Activated T-helper 9 cell treated with anti-CD3 and anti-CD28 coated beads, Interleukin-2, amount 50 U/mL, for 16 hours (primary cell): ENCODE results near the gene MOB1B.

ENCODE experiments used
- DNase-seq: peaks from one replicate; pipeline ENCODE4 v3.0.0-alpha.2; 2020; ENCODE audit warnings: low read depth

The MOB1B gene

DNA sequence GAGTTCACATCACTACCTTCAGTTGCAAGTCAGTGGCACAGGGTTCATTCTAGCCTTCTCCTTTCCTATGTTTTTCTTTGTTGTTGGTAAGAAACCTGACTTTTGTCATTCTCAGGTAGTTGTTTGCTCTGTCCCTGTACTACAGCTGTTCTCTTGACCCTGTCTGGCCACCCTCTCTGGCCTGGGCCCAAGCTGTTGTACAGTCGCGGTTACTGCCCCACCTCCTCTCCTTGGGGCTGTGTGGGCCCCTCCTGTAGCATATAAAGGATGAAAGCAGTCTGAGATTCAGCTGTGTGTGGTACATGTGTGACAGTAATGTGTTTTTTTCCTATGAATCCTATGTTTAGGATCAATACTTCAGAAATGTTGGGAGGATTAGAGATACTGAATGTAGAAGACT is 12.5 kb downstream of the MOB1B start:
- no peak for DNase-seq

DNA sequence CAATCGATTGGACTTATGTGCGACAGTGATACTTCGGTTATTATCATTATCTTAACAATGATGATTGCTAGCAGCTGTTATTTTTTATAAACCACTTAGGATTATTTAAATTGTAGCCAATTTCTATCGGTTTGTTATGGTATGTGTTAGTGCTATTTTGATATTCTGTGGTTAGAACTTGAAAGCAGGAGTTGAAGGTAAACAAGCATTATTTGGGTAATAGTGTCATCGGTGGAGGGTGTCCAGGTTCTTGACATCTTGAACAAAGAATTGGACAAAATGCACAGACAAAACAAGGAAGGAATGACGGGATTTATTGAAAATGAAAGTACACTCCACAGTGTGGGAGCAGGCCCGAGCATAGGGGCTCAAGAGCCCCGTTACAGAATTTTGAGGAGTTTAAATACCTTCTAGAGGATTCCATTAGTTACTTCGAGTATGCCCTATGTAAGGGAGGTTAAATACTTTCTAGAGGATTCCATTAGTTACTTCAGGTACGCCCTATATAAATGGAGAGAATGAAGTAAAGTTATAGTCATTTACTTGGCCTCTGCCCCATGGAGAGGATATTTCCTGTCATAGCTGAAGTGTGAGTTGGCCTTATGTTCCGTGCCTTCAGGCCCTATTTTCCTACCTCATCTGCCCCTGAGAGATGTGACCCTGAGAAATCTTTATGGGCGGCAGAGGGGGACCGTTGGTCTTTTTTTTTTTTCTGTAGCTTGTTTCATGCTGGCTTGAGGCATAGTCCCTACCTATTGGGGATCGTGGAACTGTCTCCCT is 13.1 kb downstream of the MOB1B start:
- DNase-seq = no peak

DNA sequence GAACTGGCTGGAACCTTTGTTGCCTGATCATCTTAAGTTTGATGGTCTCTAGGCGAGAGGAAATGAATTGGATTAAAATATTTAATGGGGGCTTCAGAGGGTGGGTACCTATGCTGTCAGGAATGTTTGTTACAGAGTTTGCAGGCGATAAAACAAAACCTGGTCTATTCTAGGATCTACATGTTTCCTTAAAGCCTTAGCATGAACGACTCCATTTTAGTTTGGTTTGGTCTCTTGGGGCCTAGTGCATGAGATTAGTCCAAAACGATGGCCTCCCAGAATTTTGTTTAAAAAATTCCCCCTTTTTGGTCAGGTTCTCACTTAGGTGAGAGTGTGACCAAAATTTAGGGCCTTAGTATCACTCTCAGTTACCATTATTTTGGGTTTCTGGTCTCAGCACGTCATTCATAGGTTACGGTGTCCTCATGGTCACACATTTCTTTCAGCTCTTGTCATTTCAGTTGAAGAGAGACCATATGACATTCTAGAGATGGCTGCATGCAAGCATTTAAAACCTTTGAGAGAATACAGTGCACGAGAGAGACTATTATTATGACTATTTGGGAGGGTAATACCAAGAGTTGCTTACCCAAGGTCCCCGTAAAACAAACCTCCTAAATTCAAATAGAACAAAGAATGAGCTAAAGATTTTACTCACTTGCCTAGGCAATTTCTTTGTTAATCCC is 13.8 kb downstream of the MOB1B start:
- no peak for DNase-seq

DNA sequence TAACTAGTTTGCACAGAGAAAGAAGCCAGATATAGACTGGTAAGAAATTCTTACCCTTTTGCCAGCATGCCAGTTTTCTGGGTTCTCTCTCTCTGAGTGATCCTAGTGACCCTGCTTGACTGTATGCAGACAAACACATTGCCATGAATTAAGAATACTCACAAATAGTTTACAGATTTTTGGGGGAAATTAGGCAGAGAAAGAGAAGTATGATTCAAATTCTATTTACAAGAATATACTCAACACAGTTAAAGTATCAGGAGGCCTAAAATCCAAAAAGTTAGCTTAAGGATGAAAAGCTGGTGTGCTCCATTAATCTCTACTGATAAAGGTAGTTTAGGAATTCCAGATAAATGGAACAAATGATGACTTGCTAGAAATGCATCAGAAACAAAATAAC is 18.4 kb downstream of the MOB1B start:
- no peak for DNase-seq

DNA sequence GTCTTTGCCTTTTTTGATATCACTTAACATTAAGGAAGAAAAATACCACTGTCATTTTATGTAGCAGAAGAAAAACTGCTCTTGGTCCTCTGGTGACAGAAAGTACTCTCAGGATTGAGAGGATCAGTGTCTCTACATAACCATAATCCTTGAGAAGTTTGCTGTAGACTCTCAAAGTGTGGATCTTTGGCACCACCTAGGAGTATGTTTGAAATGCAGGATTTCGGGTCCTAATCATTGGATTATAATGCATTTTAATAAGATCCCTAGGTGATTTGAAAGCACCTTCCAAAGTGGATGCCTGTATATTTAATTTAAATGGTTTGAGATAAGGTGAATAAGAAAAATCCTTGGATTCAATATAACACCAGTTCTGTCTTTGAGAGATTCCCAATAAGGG is 23.2 kb downstream of the MOB1B start:
- no peak for DNase-seq

DNA sequence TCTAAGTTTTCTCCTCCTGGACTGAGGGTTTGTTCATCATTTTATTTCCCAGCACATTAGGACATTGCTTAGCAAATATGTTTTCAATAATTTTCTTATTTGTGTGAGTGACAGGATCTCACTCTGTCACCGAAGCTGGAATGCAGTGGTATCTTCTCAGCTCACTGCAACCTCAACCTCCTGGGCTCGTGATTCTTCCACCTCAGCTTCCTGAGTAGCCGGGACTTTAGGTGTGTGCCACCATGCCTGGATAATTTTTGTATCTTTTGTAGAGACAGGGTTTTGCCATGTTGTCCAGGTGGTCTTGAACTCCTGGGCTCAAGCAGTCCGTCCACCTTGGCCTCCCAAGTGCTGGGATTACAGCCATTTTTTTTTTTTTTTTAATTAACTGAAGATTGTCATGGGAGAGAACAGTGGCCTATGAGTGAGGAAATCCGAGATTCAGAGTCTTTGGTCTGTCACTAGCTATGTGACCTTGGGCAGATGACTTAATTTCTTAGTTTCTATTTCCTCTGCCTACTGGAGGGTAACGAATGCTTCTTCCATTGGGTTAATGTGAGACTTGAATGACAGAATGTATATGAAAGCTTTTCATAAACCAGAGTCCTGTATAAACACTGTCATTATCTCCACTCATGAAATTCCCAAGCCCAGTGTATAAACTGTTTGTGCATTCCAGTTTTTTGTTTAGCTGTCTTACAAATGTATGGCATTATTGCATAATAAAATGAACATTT is 23.9 kb downstream of the MOB1B start:
- no peak for DNase-seq

DNA sequence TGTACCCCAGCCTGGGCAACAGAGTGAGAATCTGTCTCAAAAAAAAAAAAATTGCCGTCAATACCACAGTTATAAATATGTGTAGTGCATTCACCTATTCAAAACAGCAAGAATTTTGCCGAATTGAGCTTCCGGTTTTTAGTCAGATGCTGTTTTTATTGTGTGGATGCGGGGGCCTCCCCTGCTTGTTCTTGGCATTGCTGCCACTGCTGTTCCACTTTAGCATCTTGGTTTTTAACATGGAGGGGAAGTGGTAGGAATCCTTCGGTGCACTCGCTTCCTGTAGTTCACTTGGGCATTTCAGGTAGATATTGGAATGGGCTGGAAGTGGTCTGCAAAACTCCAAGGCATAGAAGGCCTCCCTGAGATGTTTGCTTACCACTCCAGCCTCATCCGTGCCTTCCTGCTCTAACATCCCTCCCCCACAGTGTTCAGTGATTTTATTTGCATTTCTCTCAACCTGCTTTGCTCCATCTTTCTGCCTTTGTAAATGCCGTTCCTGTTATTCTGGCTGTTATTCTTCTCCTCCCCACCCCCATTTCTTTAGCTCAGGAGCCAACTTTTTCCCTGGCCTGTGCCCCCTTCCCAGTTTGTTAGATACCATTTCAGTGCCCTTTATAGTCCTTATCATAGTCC is 25.5 kb downstream of the MOB1B start:
- DNase-seq = no peak

DNA sequence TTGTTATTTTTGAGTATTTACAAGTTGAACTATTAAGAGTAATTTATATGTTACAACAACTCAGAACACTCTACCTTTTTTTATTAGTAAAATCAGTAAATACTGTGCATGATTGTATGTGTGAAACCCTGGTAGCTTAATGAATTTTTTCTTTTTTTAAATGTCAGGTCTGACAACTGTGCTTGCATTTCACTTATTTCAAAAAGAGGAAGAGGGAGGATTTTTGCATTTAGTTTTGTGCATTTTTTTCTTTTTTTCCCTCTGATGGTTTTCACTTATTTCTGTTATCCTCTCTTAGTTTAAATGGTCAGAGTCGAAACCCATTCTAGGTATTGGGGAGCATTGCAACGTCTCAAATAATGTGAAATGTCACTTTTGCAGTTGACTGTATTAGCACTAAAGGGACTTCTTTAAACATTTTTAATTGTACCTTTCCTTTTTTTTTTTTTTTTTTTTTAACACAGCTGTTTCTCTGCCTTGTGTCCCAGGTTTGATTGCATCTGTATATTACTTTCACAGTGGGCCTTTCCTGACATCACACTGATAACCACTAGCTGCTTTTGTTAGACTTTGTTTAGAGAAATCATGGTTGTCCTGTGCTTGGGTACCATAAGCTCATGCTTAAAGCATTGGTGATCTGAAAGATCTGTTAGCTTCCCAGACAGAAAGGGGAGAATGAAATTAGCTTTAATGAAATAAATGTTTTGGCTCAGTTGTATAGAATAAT is 28.5 kb downstream of the MOB1B start:
- DNase-seq = no peak

DNA sequence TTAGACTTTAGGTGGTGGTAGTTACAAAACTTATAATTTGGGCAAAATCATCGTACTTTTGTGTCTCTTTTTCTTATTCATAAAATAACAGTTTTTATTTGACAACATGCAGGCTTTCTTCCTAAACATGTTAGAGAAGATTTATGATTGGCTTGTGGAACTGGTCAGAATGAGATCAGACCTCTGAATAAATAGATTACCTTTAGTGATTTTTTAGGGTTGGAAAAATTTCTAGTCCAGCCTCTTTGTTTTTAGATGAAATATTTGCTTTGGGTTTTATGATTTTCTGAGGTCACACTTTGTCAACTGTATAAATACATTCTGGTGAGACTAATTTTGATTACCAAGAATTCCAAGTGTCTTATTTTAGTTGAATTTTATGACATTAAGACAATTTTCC is 29.2 kb downstream of the MOB1B start:
- DNase-seq = no peak

DNA sequence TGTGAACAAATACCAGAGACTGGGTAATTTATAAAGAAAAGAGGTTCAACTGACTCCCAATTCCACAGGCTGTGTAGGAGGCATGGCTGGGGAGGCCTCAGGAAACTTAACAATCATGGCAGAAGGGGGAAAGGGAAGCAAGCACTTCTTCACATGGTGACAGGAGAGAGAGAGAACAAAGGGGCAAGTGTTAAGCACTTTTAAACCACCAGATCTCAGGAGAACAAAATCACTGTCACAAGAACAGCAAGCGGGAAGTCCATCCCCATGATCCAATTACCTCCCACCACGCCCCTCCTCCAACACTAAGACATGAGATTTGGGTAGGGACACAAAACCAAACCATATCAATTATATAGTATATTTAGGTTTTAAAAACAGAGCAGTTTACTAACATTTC is 30.8 kb downstream of the MOB1B start:
- no peak for DNase-seq

DNA sequence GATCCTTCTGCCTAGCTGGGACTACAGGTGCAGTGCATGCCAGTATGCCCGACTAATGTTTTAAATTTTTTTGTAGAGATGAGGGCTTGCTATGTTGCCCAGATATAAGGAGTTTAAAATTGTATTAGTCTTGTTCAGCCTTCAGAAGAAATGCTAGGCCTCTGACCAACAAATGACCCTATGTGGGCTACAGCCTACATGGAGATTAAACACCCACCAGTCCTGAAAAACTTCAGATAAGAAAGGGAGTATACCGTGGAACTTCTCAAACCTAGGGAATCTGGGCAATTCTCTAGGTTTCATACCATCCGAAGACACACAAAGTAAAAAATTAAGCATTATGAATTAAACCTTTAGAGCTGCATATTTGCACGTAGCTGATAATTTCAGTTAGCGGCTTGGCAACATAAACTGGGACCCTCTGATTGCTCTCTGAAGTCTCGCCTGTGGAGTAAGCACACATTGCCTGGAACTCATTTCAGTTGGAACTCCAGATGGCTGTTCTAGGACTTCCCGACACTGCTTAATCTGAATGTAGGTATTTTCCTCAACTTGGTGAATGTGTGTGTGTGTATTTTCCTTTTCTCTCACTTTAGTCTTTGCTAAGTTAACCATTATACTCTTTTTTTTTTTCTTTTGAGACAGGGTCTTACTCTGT is 33.0 kb downstream of the MOB1B start:
- DNase-seq = no peak

DNA sequence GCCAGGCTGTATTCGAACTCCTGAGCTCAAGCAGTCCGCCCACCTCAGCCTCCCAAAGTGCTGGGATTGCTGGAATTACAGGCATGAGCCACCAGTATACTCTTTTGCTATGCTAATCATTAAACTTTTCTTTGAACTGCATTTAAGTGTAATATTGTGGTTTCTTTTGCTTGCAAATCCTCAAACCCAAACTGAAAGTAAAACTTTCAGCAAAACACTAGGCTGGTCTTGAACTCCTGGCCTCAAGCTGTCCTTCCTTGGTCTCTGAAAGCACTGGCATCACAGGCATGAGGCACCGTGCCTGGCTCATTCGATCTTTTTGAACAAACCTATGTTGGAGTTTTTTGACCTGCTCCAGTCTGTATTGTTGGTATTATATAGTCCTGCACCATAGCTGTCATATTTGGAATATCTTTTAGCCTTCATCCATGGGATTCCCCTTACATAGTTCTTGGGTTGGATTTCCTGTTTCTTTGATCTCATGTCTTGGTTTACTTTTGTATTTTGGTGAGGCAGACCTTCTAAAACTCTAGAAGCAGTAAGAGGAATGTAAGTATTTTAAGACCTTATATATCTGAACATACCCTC is 34.1 kb downstream of the MOB1B start:
- no peak for DNase-seq

DNA sequence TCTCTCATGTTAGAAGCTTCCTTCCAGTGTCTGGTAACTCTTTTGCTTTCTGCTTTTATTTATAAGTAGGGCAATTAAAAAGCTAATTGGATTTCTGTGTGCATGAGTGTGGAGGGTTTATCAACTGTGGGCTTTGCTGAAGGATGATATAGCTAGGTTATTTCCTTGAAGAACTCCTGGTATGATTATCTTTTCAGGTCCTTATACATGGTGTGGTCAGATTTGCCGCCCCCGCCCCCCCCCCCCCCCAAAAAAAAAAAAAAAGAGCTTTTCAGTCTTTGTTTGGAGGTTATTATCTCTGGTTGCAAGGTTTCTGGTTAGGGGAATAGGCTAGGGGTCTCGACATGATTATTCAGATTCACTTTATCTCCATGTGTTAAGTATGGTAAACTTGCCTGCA is 35.9 kb downstream of the MOB1B start:
- DNase-seq = no peak

DNA sequence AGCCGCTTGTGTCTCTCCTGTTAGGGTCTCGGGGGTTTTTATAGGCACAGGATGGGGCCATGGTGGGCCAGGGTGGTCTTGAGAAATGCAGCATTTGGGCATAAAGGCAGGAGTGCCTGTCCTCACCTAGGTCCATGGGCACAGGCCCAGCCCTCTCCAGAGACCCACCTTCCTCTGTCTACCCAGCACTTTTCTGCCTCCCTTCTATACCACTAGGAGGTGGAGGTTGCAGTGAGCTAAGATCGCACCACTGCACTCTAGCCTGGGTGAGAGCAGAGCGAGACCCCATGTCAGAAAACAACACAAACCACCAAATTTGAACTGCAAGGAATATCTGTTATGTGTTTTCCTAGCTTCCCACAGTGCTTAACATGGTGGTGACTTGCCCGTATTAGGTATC is 38.0 kb downstream of the MOB1B start:
- no peak for DNase-seq

DNA sequence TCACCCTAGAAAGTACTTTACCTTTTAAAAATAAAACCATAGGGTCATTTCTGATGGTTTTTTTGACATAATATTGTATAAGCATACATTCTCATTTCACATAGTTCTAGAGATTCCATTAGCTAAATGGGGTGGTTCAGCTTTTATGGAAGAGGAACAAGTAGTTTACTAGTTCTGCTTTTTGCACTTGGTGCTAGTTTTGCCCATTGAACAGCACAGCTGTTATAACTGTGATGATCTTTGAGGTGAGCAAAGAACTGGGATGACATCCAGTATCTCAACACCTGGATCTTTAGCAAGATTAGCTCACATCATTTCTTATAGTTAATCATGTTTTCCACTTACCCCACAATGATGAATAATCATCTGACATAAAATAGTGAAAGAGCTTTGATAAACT is 40.9 kb downstream of the MOB1B start:
- no peak for DNase-seq

DNA sequence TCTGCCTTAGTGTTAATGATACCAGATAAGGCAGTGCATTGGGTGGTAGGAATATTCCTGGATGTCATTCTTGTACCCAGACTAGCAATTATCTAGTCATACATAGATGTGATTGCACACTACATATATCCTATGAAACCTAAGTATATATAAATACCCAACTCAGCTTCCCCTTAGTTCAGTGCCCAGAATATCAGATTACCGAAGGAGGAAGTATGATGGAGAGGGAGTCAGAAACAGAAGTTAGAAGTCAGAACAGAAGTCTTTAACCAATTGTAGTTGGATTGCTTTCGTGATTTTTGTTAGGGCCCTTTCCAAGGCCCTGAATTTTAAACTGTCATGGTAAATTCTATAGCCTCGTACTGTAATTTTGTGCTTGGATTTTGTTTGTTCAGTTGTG is 42.9 kb downstream of the MOB1B start:
- no peak for DNase-seq

DNA sequence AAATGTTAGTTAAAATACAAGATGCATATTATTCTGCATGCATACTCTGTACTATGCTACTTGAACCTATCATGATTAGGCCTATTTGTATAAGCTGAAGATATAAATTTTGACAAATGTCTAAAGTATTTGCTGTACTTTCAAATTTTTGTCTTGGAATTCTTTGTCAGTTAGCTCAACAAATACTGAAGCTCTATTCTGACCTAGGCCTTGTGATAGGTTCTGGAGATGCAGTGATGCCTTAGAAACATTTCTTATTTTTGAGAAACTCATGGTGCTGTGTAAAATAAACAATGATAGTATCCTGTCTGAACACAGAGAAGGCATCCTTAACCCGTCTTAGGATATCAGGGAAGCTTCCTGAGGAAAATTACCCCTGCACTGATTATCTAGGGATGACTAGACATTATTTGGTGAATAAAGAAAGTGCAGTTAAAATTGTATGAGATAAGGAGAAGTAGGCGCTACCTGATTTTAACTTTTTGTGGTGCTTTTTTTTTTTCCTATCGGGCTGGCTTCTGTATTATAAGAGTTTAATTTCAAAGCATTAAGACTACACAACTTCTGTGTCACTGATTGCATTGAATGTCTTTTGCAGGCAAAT is 43.4 kb downstream of the MOB1B start:
- no peak for DNase-seq

DNA sequence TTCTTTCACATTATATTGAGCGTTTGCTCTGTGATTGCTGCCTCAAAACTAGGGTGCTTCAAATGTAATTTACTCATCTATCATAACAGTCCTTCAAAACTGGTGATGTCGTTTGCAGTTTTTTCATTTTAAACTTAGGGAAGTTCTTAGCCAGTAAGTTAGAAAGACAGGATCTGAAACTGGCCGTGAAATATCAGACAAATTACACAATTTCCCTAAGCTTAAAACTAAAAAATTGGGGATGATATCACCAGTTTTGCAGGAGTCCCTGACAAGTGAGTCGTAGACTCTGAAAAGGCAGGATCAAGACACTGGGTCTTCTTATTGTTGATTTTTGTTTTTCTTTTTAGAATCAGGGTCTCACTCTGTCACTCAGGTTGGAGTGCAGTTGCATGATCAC is 44.8 kb downstream of the MOB1B start:
- DNase-seq = no peak

DNA sequence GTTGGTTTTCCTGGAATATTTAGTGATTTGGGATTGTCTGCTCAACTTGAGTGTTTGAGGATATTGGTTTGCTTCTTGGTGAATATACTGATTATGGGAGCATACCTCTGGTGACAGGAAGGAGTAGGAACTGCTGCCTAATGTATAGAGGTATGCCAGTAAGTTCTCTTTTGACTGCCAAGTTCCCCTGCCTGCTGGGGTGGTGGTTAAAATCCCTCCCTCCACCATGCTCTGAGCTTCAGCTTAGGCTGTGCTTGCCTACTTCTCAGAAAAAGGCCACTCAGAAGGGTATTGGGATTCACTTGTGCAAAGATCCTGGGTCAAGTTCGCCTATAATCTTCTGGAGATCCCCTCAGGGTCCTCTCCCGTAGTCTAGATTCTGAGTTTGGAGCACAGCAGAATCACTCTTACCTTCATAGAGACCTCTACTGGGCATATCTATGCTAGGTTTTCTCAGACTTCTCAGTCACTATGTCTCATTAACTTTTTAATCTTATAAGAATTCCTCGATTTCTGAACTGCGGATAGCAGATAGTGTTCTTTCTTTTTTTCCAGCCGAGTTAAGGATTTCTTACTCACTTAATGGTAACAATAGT is 46.6 kb downstream of the MOB1B start:
- DNase-seq = no peak

DNA sequence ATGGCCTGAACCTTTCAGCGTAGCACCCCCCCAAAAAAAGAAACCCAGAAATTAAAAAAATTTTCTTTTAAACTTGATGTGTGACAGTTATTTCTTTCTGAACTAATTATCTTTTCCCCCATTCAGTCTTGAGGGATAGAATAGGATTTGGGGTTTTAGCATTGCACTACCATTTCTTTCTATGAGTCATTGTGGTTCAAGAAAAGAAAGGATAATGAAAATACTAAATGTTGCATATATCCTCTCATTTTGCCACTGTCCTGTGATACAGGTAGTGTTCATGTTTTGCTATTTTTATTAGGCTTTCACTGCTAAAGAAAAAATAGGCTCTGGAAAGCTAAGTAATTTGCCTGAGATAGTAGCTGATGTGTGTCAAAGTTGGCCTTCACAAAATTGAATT is 51.9 kb downstream of the MOB1B start:
- DNase-seq = no peak
